ENCODE measurements around the gene DNM3. TPM values are rescaled to one million over a fixed set of nuclear protein-coding genes. Genes with fewer than 3 reads are reported as not detected.

The DNM3 gene
- total and polyA plus RNA-seq, 10 of the 15 experiments (the other 5 are each of a cell fraction or from before 2014, with no cell fraction given): 0.03 to 1.5 (median 0.08) TPM; not detected in 3

DNA sequence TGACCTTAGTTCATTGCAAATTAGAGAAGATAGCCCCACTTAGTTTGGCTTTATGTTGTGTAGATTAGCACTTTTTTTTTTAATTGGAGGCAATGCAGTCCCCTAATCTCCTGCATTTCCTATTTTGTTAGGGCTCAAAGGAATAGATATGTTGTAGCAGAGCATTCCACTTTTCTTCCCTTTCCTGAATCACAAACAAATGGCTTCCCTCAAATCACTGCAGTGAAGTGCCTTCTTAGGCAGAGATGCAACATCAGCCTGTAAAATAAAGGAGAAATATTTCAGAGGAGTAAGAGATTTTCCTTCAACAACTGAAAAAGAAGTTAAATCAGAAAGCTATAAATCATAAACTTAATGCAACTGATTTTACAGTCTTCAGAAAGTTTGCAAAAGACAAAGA is 307.4 kb downstream of the DNM3 start (continued):
- TF ChIP-seq, protein P1, sequence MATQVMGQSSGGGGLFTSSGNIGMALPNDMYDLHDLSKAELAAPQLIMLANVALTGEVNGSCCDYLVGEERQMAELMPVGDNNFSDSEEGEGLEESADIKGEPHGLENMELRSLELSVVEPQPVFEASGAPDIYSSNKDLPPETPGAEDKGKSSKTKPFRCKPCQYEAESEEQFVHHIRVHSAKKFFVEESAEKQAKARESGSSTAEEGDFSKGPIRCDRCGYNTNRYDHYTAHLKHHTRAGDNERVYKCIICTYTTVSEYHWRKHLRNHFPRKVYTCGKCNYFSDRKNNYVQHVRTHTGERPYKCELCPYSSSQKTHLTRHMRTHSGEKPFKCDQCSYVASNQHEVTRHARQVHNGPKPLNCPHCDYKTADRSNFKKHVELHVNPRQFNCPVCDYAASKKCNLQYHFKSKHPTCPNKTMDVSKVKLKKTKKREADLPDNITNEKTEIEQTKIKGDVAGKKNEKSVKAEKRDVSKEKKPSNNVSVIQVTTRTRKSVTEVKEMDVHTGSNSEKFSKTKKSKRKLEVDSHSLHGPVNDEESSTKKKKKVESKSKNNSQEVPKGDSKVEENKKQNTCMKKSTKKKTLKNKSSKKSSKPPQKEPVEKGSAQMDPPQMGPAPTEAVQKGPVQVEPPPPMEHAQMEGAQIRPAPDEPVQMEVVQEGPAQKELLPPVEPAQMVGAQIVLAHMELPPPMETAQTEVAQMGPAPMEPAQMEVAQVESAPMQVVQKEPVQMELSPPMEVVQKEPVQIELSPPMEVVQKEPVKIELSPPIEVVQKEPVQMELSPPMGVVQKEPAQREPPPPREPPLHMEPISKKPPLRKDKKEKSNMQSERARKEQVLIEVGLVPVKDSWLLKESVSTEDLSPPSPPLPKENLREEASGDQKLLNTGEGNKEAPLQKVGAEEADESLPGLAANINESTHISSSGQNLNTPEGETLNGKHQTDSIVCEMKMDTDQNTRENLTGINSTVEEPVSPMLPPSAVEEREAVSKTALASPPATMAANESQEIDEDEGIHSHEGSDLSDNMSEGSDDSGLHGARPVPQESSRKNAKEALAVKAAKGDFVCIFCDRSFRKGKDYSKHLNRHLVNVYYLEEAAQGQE (IDR thresholded peaks at IDR 0.05; ENCODE audit: low read depth, low read length): no peak

DNA sequence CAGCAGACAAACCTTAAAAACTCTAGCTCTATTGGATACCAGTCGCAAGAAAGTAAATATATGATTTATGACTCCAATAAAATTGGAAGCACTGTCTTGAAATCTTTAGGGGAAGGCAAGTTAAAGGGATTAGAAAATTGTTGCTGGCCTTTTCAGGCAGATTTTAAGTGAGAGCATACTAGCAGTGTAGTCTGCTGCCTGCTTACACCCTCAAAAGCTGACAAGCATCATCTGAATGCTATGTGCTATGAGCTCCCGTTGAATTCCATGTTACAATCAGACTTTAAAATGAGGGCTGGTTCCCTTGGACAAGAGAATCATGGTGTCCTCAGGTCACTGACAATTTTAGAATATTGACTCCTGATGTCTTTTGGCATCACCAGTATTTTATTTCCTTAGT is 308.0 kb downstream of the DNM3 start:
- H3K36me3 ChIP-seq (ENCODE audit: control insufficient read depth in 2 of 2, insufficient read depth in 2 of 2, low read length in 1 of 2): no peaks in the 10 kb centered on the region
- ChIA-PET CTCF (interaction anchor here (2.1 to 2.3 kb wide), 2 partner anchors 30 to 59 kb away, joined by 7 read pairs; no protein-coding TSS in a partner anchor), SMC1A (ENCODE audit: uncharacterized antibody, unreplicated experiment) (interaction anchor here (0.5 to 2.5 kb wide), 8 partner anchors 9 to 250 kb away, joined by 3 to 9 read pairs (median 4); no protein-coding TSS in a partner anchor), POLR2A (no interaction called here), RAD21 (ENCODE audit: unreplicated experiment) (interaction anchor here (1.3 to 1.5 kb wide), 3 partner anchors 38 to 250 kb away, joined by 3 to 5 read pairs (median 3); no protein-coding TSS in a partner anchor)
- no peak overlapping the region for H3K9ac ChIP-seq (ENCODE audit: control insufficient read depth, insufficient read depth, low read length)
- H3K4me2 ChIP-seq (ENCODE audit: control insufficient read depth, insufficient read depth): no peak overlapping the region
- DNase-seq (ENCODE audit: low read depth, low spot score): no peak
- FAIRE-seq: no peak
- H3K4me3 ChIP-seq: no peak overlapping the region
- ATAC-seq: no peak
- no peaks in the 10 kb centered on the region for H4K20me1 ChIP-seq (ENCODE audit: control insufficient read depth, insufficient read depth)
- in situ Hi-C loops (cut with MboI) (no loop called here), intact Hi-C loops (cut with micrococcal nuclease; ENCODE audit: unreplicated experiment) (no loop called here)
- H3K27ac ChIP-seq (ENCODE audit: control insufficient read depth, insufficient read depth): no peak overlapping the region
- no peaks in the 10 kb centered on the region; the same call in 1 of the 3 replicates for H3K9me3 ChIP-seq (replicated peaks; ENCODE audit: control insufficient read depth, insufficient read depth, low read length)
- H3K79me2 ChIP-seq (ENCODE audit: control insufficient read depth, insufficient read depth, low read length): no peaks in the 10 kb centered on the region
- BruUV-seq (replicated peaks): no TSS peak
- no peaks in the 10 kb centered on the region for H3K4me1 ChIP-seq (ENCODE audit: control insufficient read depth, insufficient read depth, low read length)
- H2AFZ ChIP-seq (ENCODE audit: control insufficient read depth, low read depth, low read length): no peak overlapping the region
- WGBS (ENCODE audit: insufficient coverage, insufficient replicate concordance, low lambda C conversion rate, missing lambda C conversion rate): 31% methylated on average over 2 of the region's 2 CpGs
- no peaks in the 10 kb centered on the region for H3K27me3 ChIP-seq (replicated peaks in 1 of 2; ENCODE audit: control insufficient read depth in 2 of 2, insufficient read depth in 2 of 2, low read length in 1 of 2)
- TF ChIP-seq, protein P2, sequence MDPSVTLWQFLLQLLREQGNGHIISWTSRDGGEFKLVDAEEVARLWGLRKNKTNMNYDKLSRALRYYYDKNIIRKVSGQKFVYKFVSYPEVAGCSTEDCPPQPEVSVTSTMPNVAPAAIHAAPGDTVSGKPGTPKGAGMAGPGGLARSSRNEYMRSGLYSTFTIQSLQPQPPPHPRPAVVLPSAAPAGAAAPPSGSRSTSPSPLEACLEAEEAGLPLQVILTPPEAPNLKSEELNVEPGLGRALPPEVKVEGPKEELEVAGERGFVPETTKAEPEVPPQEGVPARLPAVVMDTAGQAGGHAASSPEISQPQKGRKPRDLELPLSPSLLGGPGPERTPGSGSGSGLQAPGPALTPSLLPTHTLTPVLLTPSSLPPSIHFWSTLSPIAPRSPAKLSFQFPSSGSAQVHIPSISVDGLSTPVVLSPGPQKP (IDR thresholded peaks at IDR 0.05; ENCODE audit: low read depth, low read length): no peak
- TF ChIP-seq IKZF2 (IDR thresholded peaks at IDR 0.05) (no peak), KLF5 (IDR thresholded peaks at IDR 0.05; ENCODE audit: partially characterized antibody) (no peak), ZZZ3 (IDR thresholded peaks at IDR 0.05; ENCODE audit: control insufficient read depth, insufficient read length, low read depth) (no peak), JUND (IDR thresholded peaks at IDR 0.05; ENCODE audit: low read depth, low read length) (no peak), JUNB (IDR thresholded peaks at IDR 0.05) (no peak), FOXM1 (IDR thresholded peaks at IDR 0.05; ENCODE audit: low read depth, low read length) (no peak), EZH2 (IDR thresholded peaks at IDR 0.05; ENCODE audit: borderline replicate concordance, control insufficient read depth, low read depth, low read length) (no peak), EP300 (IDR thresholded peaks at IDR 0.05; ENCODE audit: borderline replicate concordance in 1 of 2, control insufficient read depth in 1 of 2, low read depth in 2 of 2, low read length in 2 of 2) (no peak), CBX3 (IDR thresholded peaks at IDR 0.05; ENCODE audit: borderline replicate concordance, low read depth) (no peak), HDAC6 (IDR thresholded peaks at IDR 0.05; ENCODE audit: unreplicated experiment) (no peak)
- TF ChIP-seq, protein P3, sequence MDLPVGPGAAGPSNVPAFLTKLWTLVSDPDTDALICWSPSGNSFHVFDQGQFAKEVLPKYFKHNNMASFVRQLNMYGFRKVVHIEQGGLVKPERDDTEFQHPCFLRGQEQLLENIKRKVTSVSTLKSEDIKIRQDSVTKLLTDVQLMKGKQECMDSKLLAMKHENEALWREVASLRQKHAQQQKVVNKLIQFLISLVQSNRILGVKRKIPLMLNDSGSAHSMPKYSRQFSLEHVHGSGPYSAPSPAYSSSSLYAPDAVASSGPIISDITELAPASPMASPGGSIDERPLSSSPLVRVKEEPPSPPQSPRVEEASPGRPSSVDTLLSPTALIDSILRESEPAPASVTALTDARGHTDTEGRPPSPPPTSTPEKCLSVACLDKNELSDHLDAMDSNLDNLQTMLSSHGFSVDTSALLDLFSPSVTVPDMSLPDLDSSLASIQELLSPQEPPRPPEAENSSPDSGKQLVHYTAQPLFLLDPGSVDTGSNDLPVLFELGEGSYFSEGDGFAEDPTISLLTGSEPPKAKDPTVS (IDR thresholded peaks at IDR 0.05; ENCODE audit: low read depth, low read length): no peak

All from GM12878 (cell line).